MCF 10A (cell line): Measurements from ENCODE around the gene ZSCAN16. TPM values are rescaled to one million over a fixed set of nuclear protein-coding genes. Genes with fewer than 3 reads are reported as not detected.

ENCODE experiments used
- BruUV-seq: library from RNA; stranded (reverse); fragments of 400-500 nt; replicated peaks from 2 replicates; lab custom pipeline; 2021; lab: Mats Ljungman, UMichigan
- CTCF ChIA-PET: fragments of 300-600 bp; sonication (Branson Sonifier 250); formaldehyde crosslinking; extraction: SDS; loops from one replicate; lab custom pipeline; 2021; ENCODE audit warnings: antibody characterized with exemption, inconsistent platforms; lab: Yijun Ruan, JAX
- POLR2A ChIA-PET: fragments of 300-600, 350-650 bp; sonication (Branson Sonifier 250); formaldehyde crosslinking; extraction: SDS; loops from one replicate; lab custom pipeline; 2020; ENCODE audit warnings: antibody characterized with exemption, inconsistent platforms; lab: Yijun Ruan, JAX
- DNase-seq: peaks from one replicate; pipeline ENCODE4 v3.0.0-alpha.2; 2018; ENCODE audit not compliant: unreplicated experiment
- H3K27ac Mint-ChIP-seq: one replicate; pipeline ENCODE4 v1.8.0; 2022; ENCODE audit warnings: mild to moderate bottlenecking, low read depth, mixed read lengths; ENCODE audit not compliant: unreplicated experiment
- H3K27me3 Mint-ChIP-seq: one replicate; pipeline ENCODE4 v1.8.0; 2022; ENCODE audit warnings: mixed read lengths; ENCODE audit not compliant: insufficient read depth, unreplicated experiment
- H3K36me3 Mint-ChIP-seq: one replicate; pipeline ENCODE4 v1.8.0; 2022; ENCODE audit warnings: mild to moderate bottlenecking, moderate library complexity, mixed read lengths; ENCODE audit not compliant: insufficient read depth, unreplicated experiment
- H3K4me1 Mint-ChIP-seq: one replicate; pipeline ENCODE4 v1.8.0; 2022; ENCODE audit warnings: mixed read lengths; ENCODE audit not compliant: insufficient read depth, unreplicated experiment
- H3K4me3 Mint-ChIP-seq: one replicate; pipeline ENCODE4 v1.8.0; 2022; ENCODE audit warnings: mild to moderate bottlenecking, moderate library complexity, mixed read lengths; ENCODE audit not compliant: unreplicated experiment
- H3K9me3 Mint-ChIP-seq: one replicate; pipeline ENCODE4 v1.8.0; 2022; ENCODE audit warnings: mixed read lengths; ENCODE audit not compliant: unreplicated experiment
- CTCF ChIP-seq: fragments of 200-600 bp; IDR thresholded peaks from one replicate; pipeline ENCODE4 v1.8.0; 2022; ENCODE audit warnings: antibody characterized with exemption, mild to moderate bottlenecking; ENCODE audit not compliant: unreplicated experiment
- intact Hi-C: fragments of 100-400 bp; cut with micrococcal nuclease; formaldehyde crosslinking; loops from 2 replicates; pipeline ENCODE4 v1.14.1; 2022
- total RNA-seq: library from RNA; stranded (reverse); gene quantifications from 2 replicates; pipeline ENCODE4 v1.2.3, GENCODE V29; 2022

Gene ZSCAN16
- total RNA-seq, 1 experiment from 2014 or later: 4.4 TPM

- no peaks in the 10 kb centered on the region for H3K27me3 Mint-ChIP-seq
- intact Hi-C loops: loop anchor here (1.0 to 10.0 kb wide), 4 partner anchors 24 to 266 kb away; partner anchors contain the start of gene ZSCAN16
- H3K4me1 Mint-ChIP-seq: peaks cover 13% of the 10 kb centered on the region
- peak overlapping the region; percentile 99 for H3K27ac Mint-ChIP-seq
- TF ChIP-seq CTCF: no peak
- POLR2A ChIA-PET: interaction anchor here (0.8 to 2.8 kb wide), 8 partner anchors 24 to 903 kb away, joined by 3 to 18 read pairs (median 4); partner anchors contain the start of genes ZKSCAN8, ZSCAN16 and ZSCAN31
- DNase-seq: peak; percentile 97
- H3K9me3 Mint-ChIP-seq: no peaks in the 10 kb centered on the region
- CTCF ChIA-PET: no interaction called here
- BruUV-seq: TSS peak; percentile 79
- H3K4me3 Mint-ChIP-seq: peak overlapping the region; percentile 80
- H3K36me3 Mint-ChIP-seq: peaks cover 5% of the 10 kb centered on the region
Observed at GRCh38 chr6:28080631-28081485, 43.6 kb upstream of the ZSCAN16 start.

- Mint-ChIP-seq H3K27me3 (no peaks in the 10 kb centered on the region), H3K36me3 (peaks cover 9% of the 10 kb centered on the region), H3K27ac (peak overlapping the region; percentile 99), H3K9me3 (no peaks in the 10 kb centered on the region), H3K4me1 (peaks cover 13% of the 10 kb centered on the region), H3K4me3 (peak overlapping the region; percentile 80)
- intact Hi-C loops: loop anchor here (2.0 to 10.0 kb wide), 3 partner anchors 23 to 267 kb away; a partner anchor contains a TSS
- DNase-seq: no peak
- no TSS peak for BruUV-seq
- ChIA-PET CTCF (interaction anchor here (0.6 to 0.7 kb wide), 3 partner anchors 114 to 1735 kb away, joined by 4 to 6 read pairs (median 4); no protein-coding TSS in a partner anchor), POLR2A (interaction anchor here (0.9 to 2.8 kb wide), 9 partner anchors 23 to 506 kb away, joined by 3 to 18 read pairs (median 4); partner anchors contain the start of genes ZKSCAN8, ZSCAN16 and ZSCAN31)
- TF ChIP-seq CTCF: no peak
Observed at GRCh38 chr6:28081486-28081751, 43.0 kb upstream of the ZSCAN16 start.

GRCh38 chr6:28082939-28083338 lies 41.5 kb upstream of the ZSCAN16 start:
- no peak for TF ChIP-seq CTCF
- POLR2A ChIA-PET: interaction anchor here (1.0 kb wide), 1 partner anchor 21 kb away, joined by 3 read pairs; no protein-coding TSS in a partner anchor
- CTCF ChIA-PET: no interaction called here
- BruUV-seq: no TSS peak
- no peaks in the 10 kb centered on the region for H3K27me3 Mint-ChIP-seq
- intact Hi-C loops: loop anchor here (10.0 kb wide), 1 partner anchor 268 kb away; a partner anchor contains a TSS
- H3K36me3 Mint-ChIP-seq: peaks cover 20% of the 10 kb centered on the region
- H3K4me1 Mint-ChIP-seq: peaks cover 13% of the 10 kb centered on the region
- no peak overlapping the region for H3K4me3 Mint-ChIP-seq
- peaks cover 6% of the 10 kb centered on the region for H3K9me3 Mint-ChIP-seq
- no peak for DNase-seq
- no peak overlapping the region for H3K27ac Mint-ChIP-seq

- Mint-ChIP-seq H3K36me3 (peaks cover 42% of the 10 kb centered on the region), H3K4me3 (no peak overlapping the region), H3K4me1 (no peaks in the 10 kb centered on the region), H3K27ac (no peak overlapping the region), H3K27me3 (no peaks in the 10 kb centered on the region), H3K9me3 (peaks cover 26% of the 10 kb centered on the region)
- CTCF ChIA-PET: interaction anchor here (0.6 to 0.8 kb wide), 2 partner anchors 10 to 454 kb away, joined by 3 to 4 read pairs; no protein-coding TSS in a partner anchor
- DNase-seq: no peak
- TF ChIP-seq CTCF: no peak
- BruUV-seq: no TSS peak
- intact Hi-C loops: loop anchor here (10.0 kb wide), 1 partner anchor 274 kb away; a partner anchor contains a TSS
- POLR2A ChIA-PET: interaction anchor here (3.0 kb wide), 1 partner anchor 16 kb away, joined by 12 read pairs; no protein-coding TSS in a partner anchor
Observed at GRCh38 chr6:28089054-28089453, 35.4 kb upstream of the ZSCAN16 start.
